Type B pancreatic cell (in vitro differentiated cells): ENCODE data around the gene PRR5L. TPM values are rescaled to one million over a fixed set of nuclear protein-coding genes. Genes with fewer than 3 reads are reported as not detected.
"Not testable (repeated sequence)": the region's sequence is repeated elsewhere in the genome, so short reads cannot be mapped to it uniquely, and the experiment has no call there.

Experiments
- DNase-seq: peaks from one replicate; pipeline ENCODE4 v3.0.0; 2021; ENCODE audit warnings: mixed read lengths; ENCODE audit not compliant: unreplicated experiment; ENCODE audit errors: extremely low spot score
- H3K27ac Mint-ChIP-seq: 2 replicates; pipeline ENCODE4 v1.8.0; 2021; ENCODE audit warnings: mild to moderate bottlenecking, mixed read lengths
- H3K27me3 Mint-ChIP-seq: 2 replicates; pipeline ENCODE4 v1.8.0; 2021; ENCODE audit warnings: mixed read lengths
- H3K36me3 Mint-ChIP-seq: 2 replicates; pipeline ENCODE4 v1.8.0; 2021; ENCODE audit warnings: mixed read lengths
- H3K4me1 Mint-ChIP-seq: one replicate; pipeline ENCODE4 v1.8.0; 2021; ENCODE audit warnings: mixed read lengths; ENCODE audit not compliant: unreplicated experiment
- H3K4me3 Mint-ChIP-seq: 2 replicates; pipeline ENCODE4 v1.8.0; 2021; ENCODE audit warnings: mild to moderate bottlenecking, mixed read lengths
- H3K9me3 Mint-ChIP-seq: 2 replicates; pipeline ENCODE4 v1.8.0; 2021; ENCODE audit warnings: mixed read lengths
- CTCF ChIP-seq: fragments of 200-600 bp; sonication (generic); conservative IDR thresholded peaks from 2 replicates; pipeline ENCODE4 v1.5.0; 2021; ENCODE audit warnings: antibody characterized with exemption, mild to moderate bottlenecking
- total RNA-seq: library from RNA; stranded (reverse); gene quantifications from 2 replicates; pipeline ENCODE4 v1.2.1, GENCODE V29; 2021; ENCODE audit warnings: low replicate concordance

The PRR5L gene
- total RNA-seq, 1 donor from 2014 or later, result 11.0 TPM

GRCh38 chr11:36480833-36481232 is 184.7 kb downstream of the PRR5L start:
- Mint-ChIP-seq H3K36me3 (peaks cover 3% of the 10 kb centered on the region), H3K9me3 (no peaks in the 10 kb centered on the region), H3K27me3 (no peaks in the 10 kb centered on the region), H3K4me3 (no peak overlapping the region), H3K4me1 (peaks cover 6% of the 10 kb centered on the region), H3K27ac (no peak overlapping the region)
- TF ChIP-seq CTCF, result no peak
- DNase-seq, result no peak

- not testable (repeated sequence) for H3K27ac Mint-ChIP-seq, H3K4me1 Mint-ChIP-seq, H3K4me3 Mint-ChIP-seq, DNase-seq, H3K9me3 Mint-ChIP-seq, H3K27me3 Mint-ChIP-seq
- peaks cover 11% of the 10 kb centered on the region for H3K36me3 Mint-ChIP-seq
Observed at GRCh38 chr11:36483042-36483441, 187.0 kb downstream of the PRR5L start.

GRCh38 chr11:36485298-36486002 is 189.4 kb downstream of the PRR5L start:
- no peak for DNase-seq
- H3K27ac Mint-ChIP-seq, result no peak overlapping the region
- H3K4me1 Mint-ChIP-seq, result no peaks in the 10 kb centered on the region
- H3K36me3 Mint-ChIP-seq, result peaks cover 24% of the 10 kb centered on the region
- H3K4me3 Mint-ChIP-seq, result no peak overlapping the region
- no peaks in the 10 kb centered on the region for H3K27me3 Mint-ChIP-seq
- no peaks in the 10 kb centered on the region for H3K9me3 Mint-ChIP-seq
- no peak for TF ChIP-seq CTCF

- no peak for TF ChIP-seq CTCF
- no peaks in the 10 kb centered on the region for H3K4me1 Mint-ChIP-seq
- H3K4me3 Mint-ChIP-seq, result no peak overlapping the region
- no peak overlapping the region for H3K27ac Mint-ChIP-seq
- H3K27me3 Mint-ChIP-seq, result no peaks in the 10 kb centered on the region
- peaks cover 39% of the 10 kb centered on the region for H3K36me3 Mint-ChIP-seq
- no peak for DNase-seq
- no peaks in the 10 kb centered on the region for H3K9me3 Mint-ChIP-seq
Observed at GRCh38 chr11:36487619-36488018, 191.5 kb downstream of the PRR5L start.

- peaks cover 41% of the 10 kb centered on the region for H3K36me3 Mint-ChIP-seq
- H3K27me3 Mint-ChIP-seq, result no peaks in the 10 kb centered on the region
- no peaks in the 10 kb centered on the region for H3K9me3 Mint-ChIP-seq
- H3K27ac Mint-ChIP-seq, result no peak overlapping the region
- H3K4me1 Mint-ChIP-seq, result no peaks in the 10 kb centered on the region
- DNase-seq, result no peak
- no peak overlapping the region for H3K4me3 Mint-ChIP-seq
- TF ChIP-seq CTCF, result no peak
Observed at GRCh38 chr11:36488096-36488495, 192.0 kb downstream of the PRR5L start.

- no peak for TF ChIP-seq CTCF
- no peak for DNase-seq
- Mint-ChIP-seq H3K4me1 (no peaks in the 10 kb centered on the region), H3K27ac (no peak overlapping the region), H3K9me3 (no peaks in the 10 kb centered on the region), H3K36me3 (peaks cover 40% of the 10 kb centered on the region), H3K4me3 (no peak overlapping the region), H3K27me3 (no peaks in the 10 kb centered on the region)
Observed at GRCh38 chr11:36490026-36490806, 194.1 kb downstream of the PRR5L start.
